Activated T-helper 17 cell treated with anti-CD3 and anti-CD28 coated beads, Interleukin-2, amount 50 U/mL, for 72 hours (primary cell): ENCODE measurements around the gene PDILT. TPM values are rescaled to one million over a fixed set of nuclear protein-coding genes. Genes with fewer than 3 reads are reported as not detected.
"Not testable (repeated sequence)": the region's sequence is repeated elsewhere in the genome, so short reads cannot be mapped to it uniquely, and the experiment has no call there.

Experiments used
- ATAC-seq: fragments of 150-1000 bp; cut with Tn5 transposase; replicated peaks from 2 replicates; pipeline ENCODE4 v1.10.0; 2021; ENCODE audit warnings: mild to moderate bottlenecking, moderate library complexity
- H3K27ac Mint-ChIP-seq: one replicate; pipeline ENCODE4 v1.8.0; 2022; ENCODE audit warnings: mixed read lengths
- H3K27me3 Mint-ChIP-seq: one replicate; pipeline ENCODE4 v1.8.0; 2022; ENCODE audit warnings: mixed read lengths
- H3K36me3 Mint-ChIP-seq: one replicate; pipeline ENCODE4 v1.8.0; 2022; ENCODE audit warnings: low read depth, mild to moderate bottlenecking, mixed read lengths
- H3K4me1 Mint-ChIP-seq: one replicate; pipeline ENCODE4 v1.8.0; 2022; ENCODE audit warnings: mixed read lengths
- H3K4me3 Mint-ChIP-seq: one replicate; pipeline ENCODE4 v1.8.0; 2022; ENCODE audit warnings: mild to moderate bottlenecking, mixed read lengths
- H3K9me3 Mint-ChIP-seq: one replicate; pipeline ENCODE4 v1.8.0; 2022; ENCODE audit warnings: mixed read lengths
- total RNA-seq, 2 donors: library from RNA; stranded (reverse); gene quantifications; one replicate each; pipeline ENCODE4 v1.2.3, GENCODE V29; 2022

Gene PDILT
- total RNA-seq, 2 donors from 2014 or later: not detected

- not testable (repeated sequence) for H3K36me3 Mint-ChIP-seq, H3K27ac Mint-ChIP-seq, H3K27me3 Mint-ChIP-seq
Measured at GRCh38 chr16:20421748-20422147, 17.2 kb upstream of the PDILT start.

DNA sequence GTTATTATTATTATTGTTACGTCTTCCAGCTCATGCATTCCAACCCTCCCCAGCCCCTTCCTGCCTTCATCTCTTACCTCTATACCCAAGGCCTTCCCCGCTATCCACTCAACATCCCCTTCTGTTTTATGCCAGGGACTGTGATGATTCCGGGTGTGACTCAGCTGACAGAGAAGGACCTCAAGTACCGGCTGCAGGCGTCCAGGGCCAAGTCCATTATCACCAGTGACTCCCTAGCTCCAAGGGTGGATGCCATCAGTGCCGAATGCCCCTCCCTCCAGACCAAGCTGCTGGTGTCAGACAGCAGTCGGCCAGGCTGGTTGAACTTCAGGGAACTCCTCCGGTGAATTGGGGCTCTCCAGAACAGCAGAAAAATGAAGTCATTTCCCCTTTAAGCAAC is 14.6 kb upstream of the PDILT start:
- not testable (repeated sequence) for H3K36me3 Mint-ChIP-seq, H3K4me1 Mint-ChIP-seq, H3K9me3 Mint-ChIP-seq, H3K4me3 Mint-ChIP-seq, H3K27ac Mint-ChIP-seq, ATAC-seq
- peaks cover 10% of the 10 kb centered on the region for H3K27me3 Mint-ChIP-seq

More at GRCh38 chr16:20421748-20422147, 17.2 kb upstream of the PDILT start:
- H3K4me1 Mint-ChIP-seq, ATAC-seq, H3K4me3 Mint-ChIP-seq, H3K9me3 Mint-ChIP-seq: not testable (repeated sequence)

DNA sequence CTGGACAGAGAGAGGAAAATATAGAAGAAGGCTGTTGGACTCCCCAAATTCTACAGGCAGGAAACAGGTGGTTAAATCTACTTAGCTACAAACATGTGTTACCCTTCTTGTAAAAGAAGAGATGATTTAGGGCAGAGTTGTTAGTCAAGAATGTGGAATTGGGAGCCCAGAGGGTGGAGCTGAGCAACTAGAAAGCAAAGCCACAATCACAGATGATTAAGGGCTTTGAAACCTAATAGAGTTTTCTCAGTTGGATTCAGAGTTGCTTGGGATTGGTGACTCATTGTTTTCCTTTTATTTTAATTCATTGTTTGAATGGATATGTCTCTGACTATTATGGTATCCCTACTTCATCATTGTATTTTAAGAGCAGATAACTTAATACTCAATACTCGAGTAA is 11.0 kb upstream of the PDILT start:
- H3K27me3 Mint-ChIP-seq: peaks cover 16% of the 10 kb centered on the region
- H3K36me3 Mint-ChIP-seq: no peaks in the 10 kb centered on the region
- H3K27ac Mint-ChIP-seq: no peak overlapping the region
- no peaks in the 10 kb centered on the region for H3K4me1 Mint-ChIP-seq
- no peaks in the 10 kb centered on the region for H3K9me3 Mint-ChIP-seq
- ATAC-seq: no peak
- H3K4me3 Mint-ChIP-seq: no peak overlapping the region

DNA sequence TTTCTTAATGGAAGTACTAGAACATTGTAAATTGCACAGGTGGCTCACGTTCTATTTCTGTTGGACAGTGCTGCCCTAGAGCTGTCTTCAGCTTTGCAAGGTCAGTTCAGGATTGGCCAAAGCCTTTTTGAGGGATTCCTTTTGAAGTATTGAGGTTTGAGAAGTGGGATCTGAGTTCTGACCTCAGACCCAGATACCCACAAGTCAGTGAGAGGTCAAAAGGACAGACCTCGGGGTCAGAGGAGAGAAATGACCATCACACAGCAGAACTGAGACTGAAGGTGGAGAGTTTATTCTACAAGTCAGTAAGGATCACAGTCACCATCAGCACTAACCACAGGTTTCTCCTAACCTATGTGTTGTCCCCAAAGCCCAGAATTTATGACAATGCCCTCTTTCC is 6.5 kb upstream of the PDILT start:
- peaks cover 20% of the 10 kb centered on the region for H3K27me3 Mint-ChIP-seq
- H3K4me3 Mint-ChIP-seq: no peak overlapping the region
- no peak for ATAC-seq
- H3K36me3 Mint-ChIP-seq: no peaks in the 10 kb centered on the region
- H3K4me1 Mint-ChIP-seq: no peaks in the 10 kb centered on the region
- no peaks in the 10 kb centered on the region for H3K9me3 Mint-ChIP-seq
- H3K27ac Mint-ChIP-seq: no peak overlapping the region

- ATAC-seq: no peak
- H3K27ac Mint-ChIP-seq: no peak overlapping the region
Measured at GRCh38 chr16:20410121-20410723, 5.7 kb upstream of the PDILT start.

GRCh38 chr16:20409398-20410120 is 5.0 kb upstream of the PDILT start, which contains the start of gene ACSM5:
Gene ACSM5, plus strand, starts transcription at chr16:20409534. Its CDS starts 1,951 bp downstream, at chr16:20411485.
- Mint-ChIP-seq H3K9me3 (no peaks in the 10 kb centered on the region), H3K4me3 (no peak within 1 kb of the TSS), H3K4me1 (no peaks in the 10 kb centered on the region), H3K27me3 (peaks cover 14% of the 10 kb centered on the region), H3K27ac (no peak within 1 kb of the TSS), H3K36me3 (no peaks in the 10 kb centered on the region)
- no peak for ATAC-seq

More at GRCh38 chr16:20410121-20410723, 5.7 kb upstream of the PDILT start:
- Mint-ChIP-seq H3K36me3 (no peaks in the 10 kb centered on the region), H3K4me3 (no peak overlapping the region), H3K4me1 (no peaks in the 10 kb centered on the region), H3K9me3 (no peaks in the 10 kb centered on the region), H3K27me3 (peaks cover 17% of the 10 kb centered on the region)

DNA sequence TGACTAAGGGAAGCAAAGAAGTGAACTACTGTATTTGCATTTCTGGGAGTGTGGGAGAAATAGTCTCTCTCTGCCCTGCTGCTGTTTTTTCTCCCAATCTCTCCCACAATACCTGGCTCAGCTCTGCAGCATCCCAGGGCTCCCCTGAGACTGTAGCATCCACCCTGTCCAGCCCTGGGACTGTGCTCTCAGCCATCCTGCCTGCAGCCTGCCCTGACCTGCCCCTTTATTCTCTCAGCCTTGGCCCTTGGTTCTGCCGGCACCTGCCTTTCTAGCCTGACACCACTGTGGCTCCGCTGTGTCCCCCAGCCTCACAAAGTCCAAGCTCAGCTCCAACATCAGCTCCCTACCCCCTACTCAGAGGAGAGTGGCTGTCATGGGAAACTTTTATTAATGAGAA is 1.9 kb downstream of the PDILT start:
- Mint-ChIP-seq H3K36me3 (no peaks in the 10 kb centered on the region), H3K4me1 (no peaks in the 10 kb centered on the region), H3K27ac (no peak overlapping the region), H3K27me3 (no peaks in the 10 kb centered on the region), H3K9me3 (no peaks in the 10 kb centered on the region), H3K4me3 (no peak overlapping the region)
- ATAC-seq: no peak

- no peaks in the 10 kb centered on the region for H3K9me3 Mint-ChIP-seq
- ATAC-seq: no peak
- no peak overlapping the region for H3K27ac Mint-ChIP-seq
- no peak overlapping the region for H3K4me3 Mint-ChIP-seq
- H3K36me3 Mint-ChIP-seq: no peaks in the 10 kb centered on the region
- H3K4me1 Mint-ChIP-seq: no peaks in the 10 kb centered on the region
- no peaks in the 10 kb centered on the region for H3K27me3 Mint-ChIP-seq
Measured at GRCh38 chr16:20401475-20402016, 3.0 kb downstream of the PDILT start.

DNA sequence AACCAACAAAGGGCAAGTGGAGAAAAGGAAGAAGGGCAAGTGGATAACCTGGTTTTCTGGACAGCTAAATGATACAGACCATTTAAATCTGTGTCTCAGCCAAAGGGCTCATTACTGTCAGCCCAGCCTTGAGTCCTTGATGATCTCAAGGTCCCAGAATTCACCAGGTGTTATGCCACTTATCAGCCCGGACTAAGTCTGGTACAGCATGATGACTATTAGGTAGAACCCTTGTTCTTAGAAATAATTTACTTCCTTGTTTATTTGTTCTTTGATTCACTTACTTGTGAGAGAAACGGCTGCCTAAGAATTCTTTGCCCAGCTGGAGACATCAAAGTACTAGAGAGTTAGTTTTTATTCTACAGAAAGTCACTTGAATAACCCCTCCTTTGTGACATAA is 3.5 kb downstream of the PDILT start:
- no peaks in the 10 kb centered on the region for H3K36me3 Mint-ChIP-seq
- H3K9me3 Mint-ChIP-seq: no peaks in the 10 kb centered on the region
- H3K27me3 Mint-ChIP-seq: no peaks in the 10 kb centered on the region
- H3K4me3 Mint-ChIP-seq: no peak overlapping the region
- no peaks in the 10 kb centered on the region for H3K4me1 Mint-ChIP-seq
- no peak overlapping the region for H3K27ac Mint-ChIP-seq
- no peak for ATAC-seq

DNA sequence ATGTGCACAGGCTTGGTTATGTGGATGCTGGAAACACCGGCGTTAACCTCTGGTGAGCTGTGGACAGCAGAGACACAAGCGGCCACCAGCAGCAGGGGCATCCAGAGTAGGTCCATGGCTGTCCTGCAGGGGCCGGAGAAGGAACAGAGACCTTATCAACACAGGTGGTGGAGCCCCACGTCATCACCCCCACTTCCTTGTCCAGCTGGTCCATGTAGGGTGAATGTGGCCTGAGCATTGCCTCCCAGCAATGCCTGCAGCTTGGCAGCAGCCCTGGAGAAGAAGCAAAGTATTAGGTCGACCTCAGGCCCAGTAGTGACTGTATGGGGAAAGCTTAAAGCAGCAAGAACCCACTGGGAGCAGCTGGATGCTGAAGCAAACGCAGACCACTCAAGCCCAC is 5.4 kb downstream of the PDILT start:
- Mint-ChIP-seq H3K27ac (no peak overlapping the region), H3K27me3 (no peaks in the 10 kb centered on the region), H3K4me1 (no peaks in the 10 kb centered on the region), H3K4me3 (no peak overlapping the region), H3K36me3 (no peaks in the 10 kb centered on the region), H3K9me3 (no peaks in the 10 kb centered on the region)
- ATAC-seq: no peak

- Mint-ChIP-seq H3K27me3 (no peaks in the 10 kb centered on the region), H3K4me3 (no peak overlapping the region), H3K27ac (no peak overlapping the region), H3K36me3 (no peaks in the 10 kb centered on the region), H3K4me1 (no peaks in the 10 kb centered on the region), H3K9me3 (no peaks in the 10 kb centered on the region)
- ATAC-seq: no peak
Measured at GRCh38 chr16:20398603-20399002, 5.9 kb downstream of the PDILT start.

- H3K9me3 Mint-ChIP-seq: no peaks in the 10 kb centered on the region
- no peaks in the 10 kb centered on the region for H3K27me3 Mint-ChIP-seq
- no peaks in the 10 kb centered on the region for H3K36me3 Mint-ChIP-seq
- H3K4me1 Mint-ChIP-seq: no peaks in the 10 kb centered on the region
- no peak for ATAC-seq
- no peak overlapping the region for H3K4me3 Mint-ChIP-seq
- H3K27ac Mint-ChIP-seq: no peak overlapping the region
Measured at GRCh38 chr16:20397468-20398074, 7.0 kb downstream of the PDILT start.

GRCh38 chr16:20396846-20397467 is 7.6 kb downstream of the PDILT start:
- Mint-ChIP-seq H3K4me1 (no peaks in the 10 kb centered on the region), H3K27ac (no peak overlapping the region), H3K9me3 (no peaks in the 10 kb centered on the region), H3K4me3 (no peak overlapping the region), H3K27me3 (no peaks in the 10 kb centered on the region), H3K36me3 (no peaks in the 10 kb centered on the region)
- ATAC-seq: no peak

- Mint-ChIP-seq H3K4me1 (no peaks in the 10 kb centered on the region), H3K36me3 (no peaks in the 10 kb centered on the region), H3K27ac (no peak overlapping the region), H3K9me3 (no peaks in the 10 kb centered on the region), H3K27me3 (no peaks in the 10 kb centered on the region), H3K4me3 (no peak overlapping the region)
- no peak for ATAC-seq
Measured at GRCh38 chr16:20395946-20396345, 8.6 kb downstream of the PDILT start.
